IPS DF 4.7 (cell line): ENCODE results near the gene SLC22A13.
"Not testable (repeated sequence)": the region's sequence is repeated elsewhere in the genome, so short reads cannot be mapped to it uniquely, and the experiment has no call there.

Experiments
- DNase-seq: peaks from one replicate; pipeline ENCODE4 v3.0.0-alpha.2; 2013; ENCODE audit warnings: low spot score; ENCODE audit errors: extremely low read depth

SLC22A13 gene

GRCh38 chr3:38264353-38264771 lies 1.2 kb upstream of the SLC22A13 start:
- no peak for DNase-seq

GRCh38 chr3:38264779-38265178 lies 833 bp upstream of the SLC22A13 start:
- no peak for DNase-seq

GRCh38 chr3:38266810-38267209 lies 1.2 kb downstream of the SLC22A13 start:
- DNase-seq = no peak

- DNase-seq = no peak
These were observed 2.0 kb downstream of the SLC22A13 start for GRCh38 chr3:38267662-38268061.

GRCh38 chr3:38268087-38268486 lies 2.5 kb downstream of the SLC22A13 start:
- no peak for DNase-seq

- no peak for DNase-seq
These were observed 2.9 kb downstream of the SLC22A13 start for GRCh38 chr3:38268522-38268921.

GRCh38 chr3:38270606-38271005 lies 5.0 kb downstream of the SLC22A13 start:
- DNase-seq = no peak

GRCh38 chr3:38271553-38271952 lies 5.9 kb downstream of the SLC22A13 start:
- DNase-seq = no peak

- DNase-seq = no peak
These were observed 9.4 kb downstream of the SLC22A13 start for GRCh38 chr3:38274864-38275649.

GRCh38 chr3:38275658-38276057 lies 10.0 kb downstream of the SLC22A13 start:
- no peak for DNase-seq

- no peak for DNase-seq
These were observed 10.7 kb downstream of the SLC22A13 start for GRCh38 chr3:38276081-38276916.

GRCh38 chr3:38276917-38277630 lies 11.5 kb downstream of the SLC22A13 start:
- DNase-seq = no peak

GRCh38 chr3:38278841-38279240 lies 13.2 kb downstream of the SLC22A13 start:
- no peak for DNase-seq

GRCh38 chr3:38281895-38282686 lies 16.5 kb downstream of the SLC22A13 start, which contains the start of gene SLC22A14:
SLC22A14 (plus strand) TSS chr3:38282294; CDS start chr3:38306027, 23,733 bp downstream.
- no peak for DNase-seq

- DNase-seq = no peak
These were observed 18.5 kb downstream of the SLC22A13 start for GRCh38 chr3:38283810-38284755.

- no peak for DNase-seq
These were observed 19.1 kb downstream of the SLC22A13 start for GRCh38 chr3:38284756-38285150.

- not testable (repeated sequence) for DNase-seq
These were observed 23.9 kb downstream of the SLC22A13 start for GRCh38 chr3:38289286-38290217.

GRCh38 chr3:38297053-38297452 lies 31.4 kb downstream of the SLC22A13 start:
- not testable (repeated sequence) for DNase-seq

- no peak for DNase-seq
These were observed 31.9 kb downstream of the SLC22A13 start for GRCh38 chr3:38297537-38297936.
